Subcutaneous abdominal adipose tissue (tissue), 5 donors: ENCODE results near the gene CLCA1.

ENCODE experiments used
- H3K27ac ChIP-seq: one replicate; pipeline ENCODE4 v1.7.0; 2013; ENCODE audit warnings: low read depth, mild to moderate bottlenecking, inconsistent platforms, low read length, moderate library complexity
- H3K27me3 ChIP-seq, 5 donors: one replicate each; pipeline ENCODE4 v1.7.0; 2013; ENCODE audit warnings: low read length in 5 of 5, inconsistent platforms in 1 of 5; ENCODE audit not compliant: control insufficient read depth in 5 of 5, insufficient read depth in 4 of 5
- H3K36me3 ChIP-seq, 5 donors: one replicate each; pipeline ENCODE4 v1.7.0; 2013; ENCODE audit warnings: low read length in 5 of 5; ENCODE audit not compliant: control insufficient read depth in 5 of 5, insufficient read depth in 5 of 5
- H3K4me1 ChIP-seq, 5 donors: one replicate each; pipeline ENCODE4 v1.7.0; 2013; ENCODE audit warnings: low read length in 5 of 5, mild to moderate bottlenecking in 3 of 5, moderate library complexity in 1 of 5; ENCODE audit not compliant: control insufficient read depth in 5 of 5, insufficient read depth in 5 of 5
- H3K4me3 ChIP-seq, 5 donors: one replicate each; pipeline ENCODE4 v1.7.0; 2013; ENCODE audit warnings: low read length in 5 of 5, low read depth in 1 of 5
- H3K9ac ChIP-seq, 5 donors: one replicate each; pipeline ENCODE4 v1.7.0; 2013; ENCODE audit warnings: low read length in 5 of 5, mild to moderate bottlenecking in 4 of 5, moderate library complexity in 3 of 5
- H3K9me3 ChIP-seq, 5 donors: one replicate each; pipeline ENCODE4 v1.7.0; 2013; ENCODE audit warnings: low read length in 5 of 5; ENCODE audit not compliant: control insufficient read depth in 5 of 5
- donor health status: healthy.
- donor health status: healthy.
- donor health status: healthy.
- donor health status: healthy.
- donor health status: healthy.

CLCA1 gene, protein sequence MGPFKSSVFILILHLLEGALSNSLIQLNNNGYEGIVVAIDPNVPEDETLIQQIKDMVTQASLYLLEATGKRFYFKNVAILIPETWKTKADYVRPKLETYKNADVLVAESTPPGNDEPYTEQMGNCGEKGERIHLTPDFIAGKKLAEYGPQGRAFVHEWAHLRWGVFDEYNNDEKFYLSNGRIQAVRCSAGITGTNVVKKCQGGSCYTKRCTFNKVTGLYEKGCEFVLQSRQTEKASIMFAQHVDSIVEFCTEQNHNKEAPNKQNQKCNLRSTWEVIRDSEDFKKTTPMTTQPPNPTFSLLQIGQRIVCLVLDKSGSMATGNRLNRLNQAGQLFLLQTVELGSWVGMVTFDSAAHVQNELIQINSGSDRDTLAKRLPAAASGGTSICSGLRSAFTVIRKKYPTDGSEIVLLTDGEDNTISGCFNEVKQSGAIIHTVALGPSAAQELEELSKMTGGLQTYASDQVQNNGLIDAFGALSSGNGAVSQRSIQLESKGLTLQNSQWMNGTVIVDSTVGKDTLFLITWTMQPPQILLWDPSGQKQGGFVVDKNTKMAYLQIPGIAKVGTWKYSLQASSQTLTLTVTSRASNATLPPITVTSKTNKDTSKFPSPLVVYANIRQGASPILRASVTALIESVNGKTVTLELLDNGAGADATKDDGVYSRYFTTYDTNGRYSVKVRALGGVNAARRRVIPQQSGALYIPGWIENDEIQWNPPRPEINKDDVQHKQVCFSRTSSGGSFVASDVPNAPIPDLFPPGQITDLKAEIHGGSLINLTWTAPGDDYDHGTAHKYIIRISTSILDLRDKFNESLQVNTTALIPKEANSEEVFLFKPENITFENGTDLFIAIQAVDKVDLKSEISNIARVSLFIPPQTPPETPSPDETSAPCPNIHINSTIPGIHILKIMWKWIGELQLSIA

DNA sequence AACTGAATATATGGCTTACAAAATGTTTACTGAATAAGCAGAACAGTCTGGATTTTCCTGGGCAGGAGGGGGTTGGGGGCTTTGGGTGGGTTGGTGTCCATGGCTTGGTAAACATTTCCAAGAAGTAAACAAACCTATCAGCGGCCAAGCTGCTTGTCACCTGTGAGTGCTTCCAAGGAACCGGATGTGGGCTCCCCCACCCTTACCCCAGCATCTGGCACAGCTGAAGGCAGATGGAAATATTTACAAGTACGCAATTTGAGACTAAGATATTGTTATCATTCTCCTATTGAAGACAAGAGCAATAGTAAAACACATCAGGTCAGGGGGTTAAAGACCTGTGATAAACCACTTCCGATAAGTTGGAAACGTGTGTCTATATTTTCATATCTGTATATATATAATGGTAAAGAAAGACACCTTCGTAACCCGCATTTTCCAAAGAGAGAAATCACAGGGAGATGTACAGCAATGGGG, at the start of gene CLCA1:
Gene CLCA1 (plus strand): TSS at position 427 of the 477 bp plus-strand sequence. CDS start 45 bp downstream, at position 472.
- no peak within 1 kb of the TSS for H3K9ac ChIP-seq
- H3K27ac ChIP-seq: no peak within 1 kb of the TSS
- H3K36me3 ChIP-seq: no peaks in the 10 kb centered on the region
- H3K4me1 ChIP-seq: no peaks in the 10 kb centered on the region
- no peaks in the 10 kb centered on the region for H3K27me3 ChIP-seq
- H3K9me3 ChIP-seq: no peaks in the 10 kb centered on the region
- no peak within 1 kb of the TSS for H3K4me3 ChIP-seq

DNA sequence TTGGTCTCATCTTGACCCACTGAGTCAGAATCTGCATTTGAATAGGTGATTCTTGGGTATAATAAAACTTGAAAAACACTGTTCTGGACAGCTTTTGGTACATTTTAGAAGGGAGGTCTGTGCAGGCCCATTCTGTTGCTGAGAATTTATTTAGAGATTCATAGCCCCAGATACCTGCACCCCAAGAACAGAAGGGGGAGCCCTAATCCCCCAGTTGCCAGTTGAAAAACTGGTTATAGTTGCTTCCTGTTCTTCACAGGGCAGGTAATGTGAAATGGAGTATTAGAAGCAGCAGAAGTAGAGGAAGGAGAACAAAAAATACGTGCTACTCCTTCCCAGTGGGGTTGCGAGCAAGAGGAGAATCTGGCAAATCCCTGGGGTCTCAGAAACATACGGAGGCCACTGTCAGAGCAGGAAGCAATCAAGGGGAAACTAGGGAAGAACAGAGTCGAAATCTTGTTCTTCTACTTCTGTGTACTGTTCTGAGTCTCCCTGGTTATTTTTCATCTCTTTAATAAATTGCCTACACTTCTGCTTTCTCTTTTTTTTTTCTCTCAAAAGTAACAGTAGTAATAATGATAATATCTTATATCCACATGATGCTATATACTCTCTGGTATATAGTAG, 49.3 kb upstream of the CLCA1 start:
- H3K9ac ChIP-seq: peak overlapping the region in 1 of 5 donors; percentile 28
- peak overlapping the region in 1 of 5 donors; percentile 21 for H3K4me3 ChIP-seq
- no peaks in the 10 kb centered on the region for H3K36me3 ChIP-seq
- H3K27ac ChIP-seq: no peak overlapping the region
- H3K4me1 ChIP-seq: peaks cover 0 to 20% (median 18%) of the 10 kb centered on the region in 5 donors
- no peaks in the 10 kb centered on the region for H3K27me3 ChIP-seq
- H3K9me3 ChIP-seq: no peaks in the 10 kb centered on the region

DNA sequence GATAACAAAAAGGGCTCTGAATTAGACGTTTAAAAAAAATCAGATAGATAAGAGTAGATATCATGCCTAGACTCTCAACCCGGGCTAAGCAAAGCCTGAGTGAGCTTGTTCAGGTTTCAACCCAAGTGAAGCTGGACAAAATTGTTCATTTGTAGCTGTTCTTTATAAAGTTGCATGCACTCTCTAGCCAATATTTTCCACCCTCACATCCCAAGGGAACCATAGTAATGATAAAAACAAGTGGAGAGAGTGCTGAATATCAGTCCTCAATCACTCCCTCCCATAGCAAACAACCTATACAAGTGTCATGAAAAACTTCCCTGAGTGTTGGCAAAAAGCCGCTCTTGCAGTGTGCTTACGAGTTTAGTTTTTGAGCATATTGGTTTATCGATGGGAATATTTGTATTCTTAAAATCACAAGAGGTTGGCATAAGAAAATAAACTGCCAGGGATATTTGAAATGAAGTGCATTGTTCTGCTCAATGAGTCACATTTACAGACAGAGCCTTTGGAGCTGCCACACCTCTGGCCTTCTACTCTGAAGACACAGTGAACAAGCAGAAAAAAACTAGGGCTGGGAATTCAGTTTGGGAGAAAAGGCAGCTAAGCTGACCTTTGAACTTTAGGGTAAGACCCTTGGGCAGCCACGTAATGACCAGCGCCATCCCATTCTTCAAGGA, 47.0 kb upstream of the CLCA1 start:
- H3K4me1 ChIP-seq: peaks cover 0 to 21% (median 19%) of the 10 kb centered on the region in 5 donors
- H3K9me3 ChIP-seq: no peaks in the 10 kb centered on the region
- H3K4me3 ChIP-seq: no peak overlapping the region
- no peak overlapping the region for H3K27ac ChIP-seq
- no peak overlapping the region for H3K9ac ChIP-seq
- no peaks in the 10 kb centered on the region for H3K27me3 ChIP-seq
- no peaks in the 10 kb centered on the region for H3K36me3 ChIP-seq

DNA sequence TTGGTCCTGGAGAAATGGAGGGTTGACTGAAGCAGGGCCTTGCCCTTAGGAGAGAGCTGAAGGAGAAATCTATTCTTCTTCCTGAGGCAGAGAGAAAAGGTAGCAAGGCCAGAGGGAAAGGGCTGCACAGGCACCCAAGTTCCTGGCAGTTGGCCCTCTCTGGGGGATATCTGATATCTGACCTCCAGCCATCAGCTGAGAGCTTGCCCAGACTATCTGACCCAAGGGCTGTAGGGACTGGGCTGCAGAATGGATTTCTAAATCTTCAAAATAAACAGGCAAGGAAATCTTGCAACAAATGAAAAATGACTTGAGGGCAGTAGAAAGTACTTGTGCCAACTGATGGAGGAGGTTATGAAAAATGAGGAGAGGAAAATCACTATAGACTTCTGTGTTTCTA, 45.3 kb upstream of the CLCA1 start:
- H3K9me3 ChIP-seq: no peaks in the 10 kb centered on the region
- H3K36me3 ChIP-seq: no peaks in the 10 kb centered on the region
- peak overlapping the region; percentile 8 for H3K27ac ChIP-seq
- H3K27me3 ChIP-seq: no peaks in the 10 kb centered on the region
- no peak overlapping the region for H3K9ac ChIP-seq
- H3K4me1 ChIP-seq: peaks cover 0 to 21% (median 19%) of the 10 kb centered on the region in 5 donors
- H3K4me3 ChIP-seq: no peak overlapping the region

DNA sequence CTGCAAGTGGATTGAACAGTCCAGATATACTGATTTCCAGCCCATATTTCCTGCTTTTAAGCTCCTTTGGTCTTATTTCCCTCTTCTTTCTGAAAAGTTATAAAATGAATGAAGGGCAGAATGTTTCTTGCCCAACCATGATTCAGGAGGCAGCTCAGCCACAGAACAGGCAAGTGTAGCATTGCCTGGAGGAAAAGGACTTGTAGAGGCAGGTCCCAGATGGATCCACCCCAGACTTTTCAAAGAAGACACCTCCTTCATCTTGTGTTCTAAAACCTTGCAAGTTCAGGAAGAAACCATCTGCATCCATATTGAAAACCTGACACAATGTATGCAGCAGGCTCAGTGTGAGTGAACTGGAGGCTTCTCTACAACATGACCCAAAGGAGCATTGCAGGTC, 44.9 kb upstream of the CLCA1 start, which contains the start of gene CLCA2:
Gene CLCA2 (plus strand): TSS at position 299 of the 400 bp plus-strand sequence. CDS start 77 bp downstream, at position 376.
- peaks cover 0 to 21% (median 19%) of the 10 kb centered on the region in 5 donors for H3K4me1 ChIP-seq
- no peaks in the 10 kb centered on the region for H3K27me3 ChIP-seq
- H3K9ac ChIP-seq: no peak within 1 kb of the TSS
- H3K9me3 ChIP-seq: no peaks in the 10 kb centered on the region
- no peaks in the 10 kb centered on the region for H3K36me3 ChIP-seq
- no peak within 1 kb of the TSS for H3K4me3 ChIP-seq
- H3K27ac ChIP-seq: peak within 1 kb of the TSS; percentile 8

DNA sequence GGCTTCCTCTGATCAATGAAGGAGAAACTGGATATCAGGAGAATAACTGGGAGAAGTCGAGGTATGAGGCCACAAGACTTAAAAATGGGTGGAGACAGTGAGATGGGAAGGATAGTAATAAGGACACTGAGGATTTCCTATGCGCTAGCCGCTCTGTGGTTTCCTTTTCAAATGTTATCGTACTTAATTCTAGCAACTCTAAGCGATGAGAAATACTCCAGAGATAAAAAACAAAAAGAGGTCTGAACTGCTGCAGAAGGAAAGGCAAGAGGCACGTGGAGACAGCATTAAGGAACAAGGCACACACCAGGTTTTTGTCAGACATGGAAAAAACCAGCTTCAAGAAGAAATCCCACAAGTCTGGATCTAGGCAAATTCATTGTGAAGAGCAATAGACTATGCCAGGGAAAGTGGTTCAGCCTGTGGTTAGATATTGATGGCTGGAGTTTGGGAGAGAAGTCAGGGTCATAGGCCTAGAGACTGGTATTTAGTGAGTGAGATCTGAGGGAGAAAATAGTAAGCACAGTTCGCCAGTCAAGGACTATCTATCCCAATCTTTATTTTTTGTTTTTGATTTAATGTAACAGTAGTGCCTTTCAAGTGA, 39.5 kb upstream of the CLCA1 start:
- Histone ChIP-seq H3K27ac (peak overlapping the region; percentile 80), H3K27me3 (no peaks in the 10 kb centered on the region), H3K4me1 (peaks cover 0 to 16% (median 13%) of the 10 kb centered on the region in 5 donors), H3K9me3 (no peaks in the 10 kb centered on the region), H3K36me3 (no peaks in the 10 kb centered on the region), H3K9ac (no peak overlapping the region), H3K4me3 (no peak overlapping the region)

DNA sequence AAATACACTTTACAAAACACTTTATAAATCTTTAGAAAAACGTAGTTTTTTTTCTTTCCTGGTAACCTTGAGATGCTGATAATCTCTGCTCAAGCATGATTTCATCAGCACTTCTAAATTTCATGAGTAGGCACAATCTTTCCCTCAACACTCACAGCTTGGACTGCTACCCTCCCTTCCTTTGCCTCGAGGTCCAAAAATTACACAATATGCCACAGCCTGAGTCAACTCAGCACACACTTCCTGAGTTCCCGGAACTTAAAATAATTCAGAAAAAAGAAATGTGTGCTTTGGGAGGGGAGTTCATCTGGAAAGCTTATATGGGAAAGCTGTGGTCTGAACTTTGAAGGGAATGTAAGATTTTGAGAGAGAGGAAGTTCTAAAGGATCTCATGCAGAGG, 38.9 kb upstream of the CLCA1 start:
- Histone ChIP-seq H3K4me3 (no peak overlapping the region), H3K27me3 (no peaks in the 10 kb centered on the region), H3K9ac (peak overlapping the region in 2 of 5 donors; percentile 30 to 49), H3K27ac (peak overlapping the region; percentile 80), H3K9me3 (no peaks in the 10 kb centered on the region), H3K4me1 (peaks cover 0 to 15% (median 11%) of the 10 kb centered on the region in 5 donors), H3K36me3 (no peaks in the 10 kb centered on the region)

DNA sequence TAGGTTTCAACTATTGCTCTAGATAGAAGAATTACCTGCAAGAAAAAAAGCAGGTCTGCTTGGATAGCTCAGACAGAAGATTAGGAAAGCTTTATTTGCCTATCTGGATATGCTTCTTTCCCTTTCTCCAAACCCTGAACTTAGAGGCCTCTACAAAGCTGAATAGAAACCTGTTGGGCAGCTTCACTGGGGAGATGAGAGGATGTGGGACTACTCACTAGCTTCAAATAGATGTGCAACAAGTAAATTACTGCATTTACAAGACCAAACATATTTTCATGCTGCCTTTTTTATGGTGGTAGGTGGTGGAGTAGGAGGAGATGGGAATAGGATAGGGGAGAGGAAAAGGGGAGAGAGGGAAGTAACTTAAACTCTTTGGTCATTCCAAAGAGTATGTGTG, 38.4 kb upstream of the CLCA1 start:
- H3K9ac ChIP-seq: peak overlapping the region in 2 of 5 donors; percentile 30 to 49
- peaks cover 0 to 15% (median 11%) of the 10 kb centered on the region in 5 donors for H3K4me1 ChIP-seq
- H3K9me3 ChIP-seq: no peaks in the 10 kb centered on the region
- no peak overlapping the region for H3K4me3 ChIP-seq
- H3K36me3 ChIP-seq: no peaks in the 10 kb centered on the region
- H3K27ac ChIP-seq: peak overlapping the region; percentile 80
- H3K27me3 ChIP-seq: no peaks in the 10 kb centered on the region

DNA sequence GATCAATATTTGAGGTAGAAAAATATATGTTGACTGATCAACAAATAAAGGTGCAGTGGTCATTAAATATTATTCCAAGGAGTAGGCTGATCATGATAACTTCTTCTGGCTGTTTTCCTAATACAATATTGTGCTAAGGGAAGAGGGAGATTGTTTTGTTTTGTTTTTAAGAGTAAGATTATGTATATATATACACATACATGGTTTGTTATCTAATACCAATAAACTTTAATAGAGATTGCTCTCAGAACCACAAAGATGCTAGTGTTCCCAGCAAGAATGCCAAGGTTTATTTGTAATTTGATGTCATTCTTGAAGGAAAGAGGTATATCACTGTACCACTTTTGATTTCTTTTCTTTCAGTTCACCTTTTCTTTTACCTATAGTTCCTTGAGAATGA, 34.7 kb upstream of the CLCA1 start:
- Histone ChIP-seq H3K4me1 (peaks cover 0 to 13% (median 11%) of the 10 kb centered on the region in 5 donors), H3K36me3 (no peaks in the 10 kb centered on the region), H3K27ac (no peak overlapping the region), H3K27me3 (no peaks in the 10 kb centered on the region), H3K9ac (no peak overlapping the region), H3K4me3 (no peak overlapping the region), H3K9me3 (no peaks in the 10 kb centered on the region)
